ENCODE results near the gene CHL1.

The CHL1 gene

GRCh38 chr3:399647-400046 is 203.1 kb downstream of the CHL1 start:
- no peak overlapping the region for H3K56ac ChIP-seq (ENCODE audit: low read length)
- no peak overlapping the region for H3K9ac ChIP-seq (ENCODE audit: low read length)
- H3K4ac ChIP-seq (ENCODE audit: low read depth, low read length) = no peak overlapping the region
- H2BK15ac ChIP-seq (replicated peaks; ENCODE audit: low read depth) = no peak overlapping the region
- no peak overlapping the region for H4K5ac ChIP-seq (ENCODE audit: low read length)
- no peak overlapping the region for H2BK120ac ChIP-seq (ENCODE audit: low read depth, low read length)
- H2AK5ac ChIP-seq (ENCODE audit: low read length) = no peak overlapping the region
- no peak overlapping the region for H3K18ac ChIP-seq (ENCODE audit: low read length)
- no peak overlapping the region for H3K27ac ChIP-seq (ENCODE audit: low read depth, low read length)
- no peaks in the 10 kb centered on the region for H3K36me3 ChIP-seq (ENCODE audit: control insufficient read depth, insufficient read depth, low read length)
- H3K79me2 ChIP-seq (ENCODE audit: control insufficient read depth, insufficient read depth, low read length) = no peaks in the 10 kb centered on the region
- no peaks in the 10 kb centered on the region for H3K4me1 ChIP-seq (ENCODE audit: control insufficient read depth, low read depth, low read length)
- no peak for DNase-seq
- H2BK5ac ChIP-seq (ENCODE audit: low read length) = no peak overlapping the region
- H3K4me3 ChIP-seq (ENCODE audit: low read length) = no peak overlapping the region
- no CpG with 5 or more reads among the region's 6 CpGs for WGBS (ENCODE audit: extremely low coverage, insufficient coverage, low lambda C conversion rate)
- no peak overlapping the region for H3K4me2 ChIP-seq (ENCODE audit: low read length)
- H3K79me1 ChIP-seq (ENCODE audit: low read length) = no peaks in the 10 kb centered on the region
- H3K27me3 ChIP-seq (ENCODE audit: insufficient read depth, low read length, poor library complexity) = no peaks in the 10 kb centered on the region
- no peak overlapping the region for H4K8ac ChIP-seq (ENCODE audit: low read depth, low read length)
- no peak overlapping the region for H3K23ac ChIP-seq (ENCODE audit: low read length)

- Histone ChIP-seq H2BK15ac (replicated peaks; ENCODE audit: low read depth) (no peak overlapping the region), H2BK5ac (ENCODE audit: low read length) (no peak overlapping the region), H3K4me3 (ENCODE audit: low read length) (no peak overlapping the region), H3K9ac (ENCODE audit: low read length) (no peak overlapping the region), H4K5ac (ENCODE audit: low read length) (no peak overlapping the region), H3K27ac (ENCODE audit: low read depth, low read length) (no peak overlapping the region), H3K4me1 (ENCODE audit: control insufficient read depth, low read depth, low read length) (no peaks in the 10 kb centered on the region), H2BK120ac (ENCODE audit: low read depth, low read length) (no peak overlapping the region), H3K4ac (ENCODE audit: low read depth, low read length) (no peak overlapping the region), H3K79me1 (ENCODE audit: low read length) (no peaks in the 10 kb centered on the region), H3K23ac (ENCODE audit: low read length) (no peak overlapping the region), H3K27me3 (ENCODE audit: insufficient read depth, low read length, poor library complexity) (no peaks in the 10 kb centered on the region), H2AK5ac (ENCODE audit: low read length) (no peak overlapping the region), H3K36me3 (ENCODE audit: control insufficient read depth, insufficient read depth, low read length) (no peaks in the 10 kb centered on the region), H3K79me2 (ENCODE audit: control insufficient read depth, insufficient read depth, low read length) (no peaks in the 10 kb centered on the region), H3K18ac (ENCODE audit: low read length) (no peak overlapping the region), H4K8ac (ENCODE audit: low read depth, low read length) (no peak overlapping the region), H3K56ac (ENCODE audit: low read length) (no peak overlapping the region), H3K4me2 (ENCODE audit: low read length) (no peak overlapping the region)
- WGBS (ENCODE audit: extremely low coverage, insufficient coverage, low lambda C conversion rate) = no CpG with 5 or more reads among the region's 4 CpGs
- no peak for DNase-seq
Observed at GRCh38 chr3:403826-404225, 207.3 kb downstream of the CHL1 start.

GRCh38 chr3:409011-409410 is 212.4 kb downstream of the CHL1 start:
- H3K4me3 ChIP-seq (ENCODE audit: low read length) = no peak overlapping the region
- DNase-seq = no peak
- no peaks in the 10 kb centered on the region for H3K79me1 ChIP-seq (ENCODE audit: low read length)
- H3K36me3 ChIP-seq (ENCODE audit: control insufficient read depth, insufficient read depth, low read length) = no peaks in the 10 kb centered on the region
- H3K4me1 ChIP-seq (ENCODE audit: control insufficient read depth, low read depth, low read length) = no peaks in the 10 kb centered on the region
- H3K18ac ChIP-seq (ENCODE audit: low read length) = no peak overlapping the region
- H2BK15ac ChIP-seq (replicated peaks; ENCODE audit: low read depth) = no peak overlapping the region
- no peak overlapping the region for H3K23ac ChIP-seq (ENCODE audit: low read length)
- no peak overlapping the region for H3K27ac ChIP-seq (ENCODE audit: low read depth, low read length)
- no peak overlapping the region for H2AK5ac ChIP-seq (ENCODE audit: low read length)
- no peak overlapping the region for H4K5ac ChIP-seq (ENCODE audit: low read length)
- no peaks in the 10 kb centered on the region for H3K27me3 ChIP-seq (ENCODE audit: insufficient read depth, low read length, poor library complexity)
- no peaks in the 10 kb centered on the region for H3K79me2 ChIP-seq (ENCODE audit: control insufficient read depth, insufficient read depth, low read length)
- 100% methylated on average over 1 of the region's 4 CpGs for WGBS (ENCODE audit: extremely low coverage, insufficient coverage, low lambda C conversion rate)
- no peak overlapping the region for H3K9ac ChIP-seq (ENCODE audit: low read length)
- no peak overlapping the region for H3K4me2 ChIP-seq (ENCODE audit: low read length)
- H2BK120ac ChIP-seq (ENCODE audit: low read depth, low read length) = no peak overlapping the region
- no peak overlapping the region for H3K4ac ChIP-seq (ENCODE audit: low read depth, low read length)
- no peak overlapping the region for H3K56ac ChIP-seq (ENCODE audit: low read length)
- H2BK5ac ChIP-seq (ENCODE audit: low read length) = no peak overlapping the region
- no peak overlapping the region for H4K8ac ChIP-seq (ENCODE audit: low read depth, low read length)

DNA sequence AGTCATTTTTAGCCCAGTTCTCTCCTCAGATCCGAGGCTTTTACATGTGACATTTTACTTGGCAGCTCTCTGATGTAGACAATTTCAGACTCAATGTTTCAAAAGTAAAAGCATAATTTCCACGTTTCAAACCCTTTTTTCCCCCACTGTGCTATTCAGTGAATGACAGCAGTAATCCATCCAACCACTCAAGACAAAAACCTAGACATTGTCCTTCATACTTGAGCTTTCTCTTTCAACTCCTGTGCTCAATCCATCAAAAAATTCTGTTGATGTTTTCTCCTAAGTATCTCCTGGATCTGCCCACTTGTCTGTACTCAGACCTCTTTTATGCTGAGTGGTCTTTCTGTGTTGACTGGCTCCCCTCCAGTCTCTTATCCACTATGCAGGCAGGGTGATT is 214.7 kb downstream of the CHL1 start:
- H2BK5ac ChIP-seq (ENCODE audit: low read length) = no peak overlapping the region
- H3K56ac ChIP-seq (ENCODE audit: low read length) = no peak overlapping the region
- H3K4me2 ChIP-seq (ENCODE audit: low read length) = no peak overlapping the region
- no peaks in the 10 kb centered on the region for H3K27me3 ChIP-seq (ENCODE audit: insufficient read depth, low read length, poor library complexity)
- no peak overlapping the region for H2BK15ac ChIP-seq (replicated peaks; ENCODE audit: low read depth)
- no peaks in the 10 kb centered on the region for H3K79me1 ChIP-seq (ENCODE audit: low read length)
- no peak overlapping the region for H4K8ac ChIP-seq (ENCODE audit: low read depth, low read length)
- H3K9ac ChIP-seq (ENCODE audit: low read length) = no peak overlapping the region
- H3K18ac ChIP-seq (ENCODE audit: low read length) = no peak overlapping the region
- H3K4me1 ChIP-seq (ENCODE audit: control insufficient read depth, low read depth, low read length) = no peaks in the 10 kb centered on the region
- H3K4me3 ChIP-seq (ENCODE audit: low read length) = no peak overlapping the region
- no peak overlapping the region for H2BK120ac ChIP-seq (ENCODE audit: low read depth, low read length)
- no peak overlapping the region for H3K4ac ChIP-seq (ENCODE audit: low read depth, low read length)
- no peaks in the 10 kb centered on the region for H3K79me2 ChIP-seq (ENCODE audit: control insufficient read depth, insufficient read depth, low read length)
- H3K27ac ChIP-seq (ENCODE audit: low read depth, low read length) = no peak overlapping the region
- no peak overlapping the region for H2AK5ac ChIP-seq (ENCODE audit: low read length)
- no peak overlapping the region for H3K23ac ChIP-seq (ENCODE audit: low read length)
- no peaks in the 10 kb centered on the region for H3K36me3 ChIP-seq (ENCODE audit: control insufficient read depth, insufficient read depth, low read length)
- WGBS (ENCODE audit: extremely low coverage, insufficient coverage, low lambda C conversion rate) = no CpG with 5 or more reads among the region's 2 CpGs
- H4K5ac ChIP-seq (ENCODE audit: low read length) = no peak overlapping the region
- DNase-seq = no peak

GRCh38 chr3:414063-414462 is 217.5 kb downstream of the CHL1 start:
- Histone ChIP-seq H3K27me3 (ENCODE audit: insufficient read depth, low read length, poor library complexity) (no peaks in the 10 kb centered on the region), H3K4me1 (ENCODE audit: control insufficient read depth, low read depth, low read length) (no peaks in the 10 kb centered on the region), H3K23ac (ENCODE audit: low read length) (no peak overlapping the region), H3K79me1 (ENCODE audit: low read length) (no peaks in the 10 kb centered on the region), H3K9ac (ENCODE audit: low read length) (no peak overlapping the region), H4K8ac (ENCODE audit: low read depth, low read length) (no peak overlapping the region), H3K18ac (ENCODE audit: low read length) (no peak overlapping the region), H3K79me2 (ENCODE audit: control insufficient read depth, insufficient read depth, low read length) (no peaks in the 10 kb centered on the region), H2BK15ac (replicated peaks; ENCODE audit: low read depth) (no peak overlapping the region), H2AK5ac (ENCODE audit: low read length) (no peak overlapping the region), H3K36me3 (ENCODE audit: control insufficient read depth, insufficient read depth, low read length) (no peaks in the 10 kb centered on the region), H2BK5ac (ENCODE audit: low read length) (no peak overlapping the region), H3K4ac (ENCODE audit: low read depth, low read length) (no peak overlapping the region), H3K27ac (ENCODE audit: low read depth, low read length) (no peak overlapping the region), H3K4me2 (ENCODE audit: low read length) (no peak overlapping the region), H2BK120ac (ENCODE audit: low read depth, low read length) (no peak overlapping the region), H3K56ac (ENCODE audit: low read length) (no peak overlapping the region), H4K5ac (ENCODE audit: low read length) (no peak overlapping the region), H3K4me3 (ENCODE audit: low read length) (no peak overlapping the region)
- DNase-seq = peak; percentile 19

- DNase-seq = no peak
- no peak overlapping the region for H3K23ac ChIP-seq (ENCODE audit: low read length)
- H2AK5ac ChIP-seq (ENCODE audit: low read length) = no peak overlapping the region
- H3K4ac ChIP-seq (ENCODE audit: low read depth, low read length) = no peak overlapping the region
- H3K4me3 ChIP-seq (ENCODE audit: low read length) = no peak overlapping the region
- H3K4me2 ChIP-seq (ENCODE audit: low read length) = no peak overlapping the region
- H3K79me1 ChIP-seq (ENCODE audit: low read length) = no peaks in the 10 kb centered on the region
- H4K8ac ChIP-seq (ENCODE audit: low read depth, low read length) = no peak overlapping the region
- H2BK15ac ChIP-seq (replicated peaks; ENCODE audit: low read depth) = no peak overlapping the region
- H3K79me2 ChIP-seq (ENCODE audit: control insufficient read depth, insufficient read depth, low read length) = no peaks in the 10 kb centered on the region
- no peaks in the 10 kb centered on the region for H3K36me3 ChIP-seq (ENCODE audit: control insufficient read depth, insufficient read depth, low read length)
- H4K5ac ChIP-seq (ENCODE audit: low read length) = no peak overlapping the region
- H3K9ac ChIP-seq (ENCODE audit: low read length) = no peak overlapping the region
- WGBS (ENCODE audit: extremely low coverage, insufficient coverage, low lambda C conversion rate) = 100% methylated on average over 2 of the region's 7 CpGs
- no peak overlapping the region for H3K56ac ChIP-seq (ENCODE audit: low read length)
- H3K27me3 ChIP-seq (ENCODE audit: insufficient read depth, low read length, poor library complexity) = no peaks in the 10 kb centered on the region
- H2BK5ac ChIP-seq (ENCODE audit: low read length) = no peak overlapping the region
- H2BK120ac ChIP-seq (ENCODE audit: low read depth, low read length) = no peak overlapping the region
- H3K4me1 ChIP-seq (ENCODE audit: control insufficient read depth, low read depth, low read length) = no peaks in the 10 kb centered on the region
- no peak overlapping the region for H3K18ac ChIP-seq (ENCODE audit: low read length)
- no peak overlapping the region for H3K27ac ChIP-seq (ENCODE audit: low read depth, low read length)
Observed at GRCh38 chr3:418239-418929, 221.8 kb downstream of the CHL1 start.

Measured in mesendoderm (in vitro differentiated cells).